Activated B cell treated with CpG ODN at 0.5 μM for 24 hours (primary cell): ENCODE data around the gene AMN. TPM values are rescaled to one million over a fixed set of nuclear protein-coding genes. Genes with fewer than 3 reads are reported as not detected.

Source experiments
- ATAC-seq: fragments of 200-7000 bp; cut with Tn5 transposase; one replicate; pipeline ENCODE4 v1.10.0; 2021; ENCODE audit warnings: low read depth, mild to moderate bottlenecking, moderate library complexity
- CTCF ChIA-PET: fragments of 350-600 bp; sonication (Branson Sonifier 250); formaldehyde crosslinking; loops from one replicate; lab custom pipeline; 2021; ENCODE audit warnings: antibody characterized with exemption; lab: Charles Lee
- POLR2A ChIA-PET: fragments of 350-600 bp; sonication (Branson Sonifier 250); formaldehyde crosslinking; loops from one replicate; lab custom pipeline; 2021; ENCODE audit warnings: antibody characterized with exemption; lab: Charles Lee
- DNase-seq: peaks from one replicate; pipeline ENCODE4 v3.0.0; 2022
- H3K27ac Mint-ChIP-seq: one replicate; pipeline ENCODE4 v1.8.0; 2020; ENCODE audit warnings: mixed read lengths
- H3K27me3 Mint-ChIP-seq: one replicate; pipeline ENCODE4 v1.8.0; 2021; ENCODE audit warnings: mixed read lengths
- H3K36me3 Mint-ChIP-seq: one replicate; pipeline ENCODE4 v1.8.0; 2021; ENCODE audit warnings: low read depth, mixed read lengths
- H3K4me1 Mint-ChIP-seq: one replicate; pipeline ENCODE4 v1.8.0; 2021; ENCODE audit warnings: mixed read lengths
- H3K4me3 Mint-ChIP-seq: one replicate; pipeline ENCODE4 v1.8.0; 2020; ENCODE audit warnings: mild to moderate bottlenecking, mixed read lengths
- H3K9me3 Mint-ChIP-seq: one replicate; pipeline ENCODE4 v1.8.0; 2020; ENCODE audit warnings: mixed read lengths
- intact Hi-C: fragments of 100-400 bp; cut with micrococcal nuclease; formaldehyde crosslinking; loops from one replicate; pipeline ENCODE4 v1.15.1; 2024
- total RNA-seq: library from RNA; stranded (reverse); gene quantifications from 2 replicates; pipeline ENCODE4 v1.2.3, GENCODE V29; 2022
- TF ChIP-seq, protein P1 (sequence below): fragments of 200-600 bp; IDR thresholded peaks from one replicate; pipeline ENCODE4 v1.8.0; 2022; ENCODE audit warnings: antibody characterized with exemption, mild to moderate bottlenecking

The AMN gene
- total RNA-seq, 1 donor from 2014 or later = 4.4 TPM

DNA sequence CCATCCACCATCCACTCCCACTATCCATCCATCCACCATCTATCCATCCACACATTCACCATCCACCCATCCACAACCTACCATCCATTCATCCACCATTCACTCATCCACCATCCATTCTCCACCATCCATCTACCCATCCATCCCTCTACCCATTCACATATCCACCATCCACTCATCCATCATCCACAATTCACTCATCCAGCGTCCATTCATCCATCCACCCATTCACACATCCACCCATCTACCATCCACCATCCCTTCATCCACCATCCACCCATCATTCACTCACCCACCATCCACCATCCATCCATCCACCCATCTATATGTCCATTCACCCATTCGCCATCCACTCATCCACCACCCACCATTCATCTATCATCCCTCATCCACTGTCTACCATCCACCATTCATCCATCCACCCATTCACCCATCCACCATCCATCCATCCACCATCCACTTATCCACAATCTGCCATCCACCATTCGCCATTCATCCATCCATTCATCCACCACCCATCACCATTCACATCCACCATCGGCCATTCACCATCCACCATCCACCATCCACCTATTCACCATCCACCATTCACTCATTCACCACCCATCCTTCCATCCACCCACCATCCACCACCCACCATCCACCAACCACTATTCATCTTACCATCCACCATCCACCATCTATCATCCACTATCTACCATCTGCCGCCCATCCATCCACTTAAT, 2.0 kb upstream of the AMN start:
- TF ChIP-seq, protein P1, sequence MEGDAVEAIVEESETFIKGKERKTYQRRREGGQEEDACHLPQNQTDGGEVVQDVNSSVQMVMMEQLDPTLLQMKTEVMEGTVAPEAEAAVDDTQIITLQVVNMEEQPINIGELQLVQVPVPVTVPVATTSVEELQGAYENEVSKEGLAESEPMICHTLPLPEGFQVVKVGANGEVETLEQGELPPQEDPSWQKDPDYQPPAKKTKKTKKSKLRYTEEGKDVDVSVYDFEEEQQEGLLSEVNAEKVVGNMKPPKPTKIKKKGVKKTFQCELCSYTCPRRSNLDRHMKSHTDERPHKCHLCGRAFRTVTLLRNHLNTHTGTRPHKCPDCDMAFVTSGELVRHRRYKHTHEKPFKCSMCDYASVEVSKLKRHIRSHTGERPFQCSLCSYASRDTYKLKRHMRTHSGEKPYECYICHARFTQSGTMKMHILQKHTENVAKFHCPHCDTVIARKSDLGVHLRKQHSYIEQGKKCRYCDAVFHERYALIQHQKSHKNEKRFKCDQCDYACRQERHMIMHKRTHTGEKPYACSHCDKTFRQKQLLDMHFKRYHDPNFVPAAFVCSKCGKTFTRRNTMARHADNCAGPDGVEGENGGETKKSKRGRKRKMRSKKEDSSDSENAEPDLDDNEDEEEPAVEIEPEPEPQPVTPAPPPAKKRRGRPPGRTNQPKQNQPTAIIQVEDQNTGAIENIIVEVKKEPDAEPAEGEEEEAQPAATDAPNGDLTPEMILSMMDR = no peak
- CTCF ChIA-PET = no interaction called here
- Mint-ChIP-seq H3K27ac (no peak overlapping the region), H3K27me3 (peaks cover 4% of the 10 kb centered on the region), H3K4me1 (peaks cover 9% of the 10 kb centered on the region), H3K9me3 (no peaks in the 10 kb centered on the region), H3K36me3 (no peaks in the 10 kb centered on the region), H3K4me3 (no peak overlapping the region)
- POLR2A ChIA-PET = no interaction called here
- ATAC-seq (no peak), DNase-seq (no peak)
- intact Hi-C loops = no loop called here

GRCh38 chr14:102920998-102921304, 1.5 kb upstream of the AMN start:
- Mint-ChIP-seq H3K9me3 (no peaks in the 10 kb centered on the region), H3K27ac (no peak overlapping the region), H3K4me3 (no peak overlapping the region), H3K36me3 (no peaks in the 10 kb centered on the region), H3K27me3 (peaks cover 6% of the 10 kb centered on the region), H3K4me1 (peaks cover 9% of the 10 kb centered on the region)
- ATAC-seq (no peak), DNase-seq (no peak)
- TF ChIP-seq, protein P1 = no peak
- ChIA-PET POLR2A (no interaction called here), CTCF (no interaction called here)
- intact Hi-C loops = no loop called here

GRCh38 chr14:102923201-102923924, 900 bp downstream of the AMN start:
- H3K4me1 Mint-ChIP-seq = peaks cover 12% of the 10 kb centered on the region
- peaks cover 6% of the 10 kb centered on the region for H3K27me3 Mint-ChIP-seq
- intact Hi-C loops = no loop called here
- CTCF ChIA-PET = no interaction called here
- H3K36me3 Mint-ChIP-seq = no peaks in the 10 kb centered on the region
- no peaks in the 10 kb centered on the region for H3K9me3 Mint-ChIP-seq
- TF ChIP-seq, protein P1 = no peak
- H3K27ac Mint-ChIP-seq = no peak overlapping the region
- peak overlapping the region; percentile 72 for H3K4me3 Mint-ChIP-seq
- POLR2A ChIA-PET = no interaction called here
- no peak for ATAC-seq
- no peak for DNase-seq

- no peak overlapping the region for H3K27ac Mint-ChIP-seq
- ATAC-seq (no peak), DNase-seq (no peak)
- no peaks in the 10 kb centered on the region for H3K36me3 Mint-ChIP-seq
- ChIA-PET POLR2A (no interaction called here), CTCF (no interaction called here)
- no peaks in the 10 kb centered on the region for H3K9me3 Mint-ChIP-seq
- TF ChIP-seq, protein P1 = no peak
- no peak overlapping the region for H3K4me3 Mint-ChIP-seq
- H3K4me1 Mint-ChIP-seq = peaks cover 15% of the 10 kb centered on the region
- peaks cover 6% of the 10 kb centered on the region for H3K27me3 Mint-ChIP-seq
- intact Hi-C loops = no loop called here
These were observed 1.5 kb downstream of the AMN start for GRCh38 chr14:102923925-102924486.
